GM13977 (cell line): Measurements from ENCODE around the gene SP3.

Source experiments
- DNase-seq: peaks from one replicate; pipeline ENCODE4 v3.0.0; 2012; ENCODE audit warnings: low spot score
- CTCF ChIP-seq: IDR thresholded peaks from 2 replicates; pipeline ENCODE4 v1.5.1; 2012; ENCODE audit warnings: mild to moderate bottlenecking, control low read depth; ENCODE audit not compliant: insufficient read depth; ENCODE audit errors: extremely low read depth, missing control alignments
- in situ Hi-C: fragments of 300-500 bp; cut with MboI; formaldehyde crosslinking; loops from one replicate; pipeline ENCODE4 v1.12.0; 2022; ENCODE audit warnings: low sequenced_read_pairs, low pct_unique_long_range_greater_than_20kb, mixed read lengths, inconsistent platforms; ENCODE audit not compliant: unreplicated experiment

SP3 gene

GRCh38 chr2:173990245-173990644 lies 25.1 kb upstream of the SP3 start:
- DNase-seq, result no peak
- in situ Hi-C loops, result no loop called here
- TF ChIP-seq CTCF, result no peak

DNA sequence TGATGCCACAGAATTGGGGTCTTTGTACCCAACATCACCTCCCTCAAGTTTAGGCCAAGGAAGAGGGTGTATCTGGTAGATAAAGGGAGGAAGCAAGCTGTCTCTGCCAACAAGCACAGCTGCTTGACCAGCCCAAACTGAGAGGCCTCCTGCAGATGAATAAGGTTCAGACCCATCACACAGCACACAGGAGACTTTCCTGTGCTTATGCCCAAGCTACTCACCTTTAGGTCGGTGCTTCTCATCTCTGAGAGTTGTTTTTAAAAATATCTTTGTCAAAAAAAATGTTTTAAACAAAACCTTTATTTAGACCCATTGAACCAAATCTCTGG lies 24.7 kb upstream of the SP3 start:
- TF ChIP-seq CTCF, result no peak
- in situ Hi-C loops, result no loop called here
- no peak for DNase-seq

DNA sequence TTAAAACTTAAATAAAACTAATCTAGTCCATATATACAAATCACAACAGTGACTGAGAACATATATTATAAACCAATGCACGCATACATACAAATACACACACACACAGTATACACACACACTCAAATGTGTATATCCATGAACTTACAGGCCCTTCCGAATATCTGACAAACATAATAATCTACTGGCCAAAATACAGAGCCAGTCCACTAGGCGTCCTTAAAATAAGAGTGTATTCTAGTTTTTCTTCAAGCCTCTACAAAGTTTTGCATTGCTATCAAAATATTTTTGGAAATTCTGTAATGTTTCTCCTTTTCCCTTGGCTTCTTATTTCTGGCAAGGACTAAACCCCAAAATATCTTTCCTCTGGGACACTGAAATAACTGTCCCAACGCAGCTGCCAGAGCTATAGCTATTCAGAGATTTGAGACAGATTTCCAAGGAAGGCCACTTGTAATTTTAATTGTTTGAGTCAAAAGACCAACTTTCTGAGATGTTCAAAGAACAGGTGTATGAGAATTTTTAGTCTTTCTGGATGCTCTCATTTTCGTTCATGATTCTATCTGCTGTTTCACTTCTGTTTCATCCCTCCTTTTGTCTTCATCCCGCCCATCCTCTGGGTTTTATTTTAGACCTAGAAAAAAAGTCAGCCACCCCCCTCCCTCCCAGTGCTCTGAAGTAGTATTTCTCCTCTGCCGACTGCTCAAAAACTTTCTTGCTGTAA lies 24.1 kb upstream of the SP3 start:
- TF ChIP-seq CTCF, result no peak
- DNase-seq, result no peak
- in situ Hi-C loops, result no loop called here

GRCh38 chr2:173986805-173987204 lies 21.6 kb upstream of the SP3 start:
- no peak for TF ChIP-seq CTCF
- no peak for DNase-seq
- in situ Hi-C loops, result no loop called here

DNA sequence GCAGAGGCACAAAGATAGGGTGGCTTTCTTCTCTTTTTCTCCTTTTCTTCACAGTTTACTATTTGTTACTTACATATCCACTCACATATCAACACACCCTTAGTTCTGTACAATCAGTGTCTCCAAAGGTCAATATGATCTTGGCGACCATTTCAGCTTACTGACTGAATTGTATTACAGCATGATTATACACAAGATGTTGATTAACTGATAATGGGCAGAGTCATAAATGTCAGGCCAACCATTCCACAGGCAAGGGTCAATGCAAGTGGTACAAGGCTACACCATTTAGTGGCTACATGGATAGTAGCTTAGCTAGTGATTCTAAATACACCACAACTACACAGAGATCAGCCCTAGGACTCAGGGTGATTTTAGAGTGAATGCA lies 20.4 kb upstream of the SP3 start:
- DNase-seq, result no peak
- no peak for TF ChIP-seq CTCF
- in situ Hi-C loops, result no loop called here

- in situ Hi-C loops, result no loop called here
- TF ChIP-seq CTCF, result no peak
- DNase-seq, result no peak
These were observed 19.9 kb upstream of the SP3 start for GRCh38 chr2:173984866-173985604.
